ENCODE results near the gene C3orf70. TPM values are rescaled to one million over a fixed set of nuclear protein-coding genes. Genes with fewer than 3 reads are reported as not detected.

The C3orf70 gene
- total RNA-seq, 2 donors from 2014 or later, result 2.6 to 3.4 TPM

DNA sequence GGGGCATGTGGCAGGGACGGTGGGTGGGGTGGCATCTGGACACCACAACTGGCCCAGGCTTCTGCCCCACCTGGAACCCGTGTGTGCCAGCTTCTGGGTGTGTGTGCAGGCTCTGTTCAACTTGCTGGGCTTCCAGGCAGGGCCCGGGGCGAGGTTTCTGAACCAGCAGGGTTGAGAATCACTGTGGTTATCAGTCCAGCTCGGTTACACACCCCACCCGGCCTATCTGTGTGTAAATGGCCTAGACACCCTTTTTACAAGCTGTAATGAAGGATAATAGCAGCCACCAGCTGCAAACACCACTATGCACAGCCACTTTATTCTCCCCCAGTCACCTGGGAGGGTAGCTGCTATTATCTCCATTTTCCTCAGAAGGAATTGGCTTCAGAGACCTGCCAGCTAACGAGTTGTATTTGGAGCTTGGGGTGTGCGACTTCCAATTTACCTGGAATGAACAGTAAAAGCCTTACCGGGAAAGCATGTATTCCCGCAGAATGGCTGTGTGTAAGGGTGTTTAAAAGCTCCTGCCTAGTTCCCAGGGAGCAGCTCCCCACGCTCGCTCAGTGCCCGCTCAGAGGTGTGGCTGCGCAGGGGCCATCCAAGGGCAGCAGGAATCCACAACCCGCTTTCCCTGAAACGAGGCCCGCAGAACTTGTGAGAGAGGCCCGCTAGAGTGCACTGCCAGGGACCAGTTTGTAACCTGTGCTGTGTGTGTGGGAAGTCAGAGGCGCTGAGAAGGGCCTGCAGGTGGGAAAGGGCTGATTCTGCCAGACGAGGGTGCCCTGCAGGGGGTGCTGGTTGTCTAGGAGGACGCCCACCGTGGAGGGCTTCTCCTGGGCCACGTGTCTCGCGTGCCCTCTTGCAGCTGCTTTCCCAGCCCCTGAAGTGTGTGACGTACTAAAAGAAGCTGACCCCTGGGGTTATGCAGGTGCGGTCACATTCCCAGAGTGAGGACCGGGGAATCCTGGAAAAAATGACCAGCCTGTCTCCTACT is 83.5 kb downstream of the C3orf70 start:
- Histone ChIP-seq H3K27ac (no peak overlapping the region), H3K9me3 (no peaks in the 10 kb centered on the region), H3K4me1 (no peaks in the 10 kb centered on the region), H3K36me3 (no peaks in the 10 kb centered on the region), H3K27me3 (no peaks in the 10 kb centered on the region), H3K4me3 (no peak overlapping the region)
- TF ChIP-seq, protein P1, sequence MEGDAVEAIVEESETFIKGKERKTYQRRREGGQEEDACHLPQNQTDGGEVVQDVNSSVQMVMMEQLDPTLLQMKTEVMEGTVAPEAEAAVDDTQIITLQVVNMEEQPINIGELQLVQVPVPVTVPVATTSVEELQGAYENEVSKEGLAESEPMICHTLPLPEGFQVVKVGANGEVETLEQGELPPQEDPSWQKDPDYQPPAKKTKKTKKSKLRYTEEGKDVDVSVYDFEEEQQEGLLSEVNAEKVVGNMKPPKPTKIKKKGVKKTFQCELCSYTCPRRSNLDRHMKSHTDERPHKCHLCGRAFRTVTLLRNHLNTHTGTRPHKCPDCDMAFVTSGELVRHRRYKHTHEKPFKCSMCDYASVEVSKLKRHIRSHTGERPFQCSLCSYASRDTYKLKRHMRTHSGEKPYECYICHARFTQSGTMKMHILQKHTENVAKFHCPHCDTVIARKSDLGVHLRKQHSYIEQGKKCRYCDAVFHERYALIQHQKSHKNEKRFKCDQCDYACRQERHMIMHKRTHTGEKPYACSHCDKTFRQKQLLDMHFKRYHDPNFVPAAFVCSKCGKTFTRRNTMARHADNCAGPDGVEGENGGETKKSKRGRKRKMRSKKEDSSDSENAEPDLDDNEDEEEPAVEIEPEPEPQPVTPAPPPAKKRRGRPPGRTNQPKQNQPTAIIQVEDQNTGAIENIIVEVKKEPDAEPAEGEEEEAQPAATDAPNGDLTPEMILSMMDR (IDR thresholded peaks at IDR 0.05), result no peak
- no peak for DNase-seq (ENCODE audit: low spot score)

DNA sequence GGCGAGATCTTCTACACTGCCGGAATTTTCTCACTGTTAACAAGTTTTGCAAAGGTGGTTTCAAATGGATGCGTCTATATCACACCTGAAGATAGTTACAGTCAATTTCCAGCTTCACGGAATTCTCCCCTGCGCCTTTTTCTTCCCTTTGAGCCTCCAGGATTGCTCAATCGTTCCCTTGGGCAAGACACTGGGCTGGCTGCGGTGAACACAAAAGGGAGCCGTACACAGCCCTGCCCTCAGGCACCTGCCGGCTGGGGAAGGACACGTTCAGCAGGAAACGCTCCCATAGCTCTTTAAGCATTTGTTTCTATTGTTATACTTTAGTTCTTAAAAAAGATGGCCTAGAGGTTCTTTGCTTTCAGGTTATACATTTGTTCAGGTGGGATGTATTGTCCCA is 85.7 kb downstream of the C3orf70 start:
- TF ChIP-seq, protein P1 (IDR thresholded peaks at IDR 0.05), result no peak
- Histone ChIP-seq H3K36me3 (no peaks in the 10 kb centered on the region), H3K4me1 (no peaks in the 10 kb centered on the region), H3K9me3 (no peaks in the 10 kb centered on the region), H3K27ac (no peak overlapping the region), H3K27me3 (no peaks in the 10 kb centered on the region), H3K4me3 (no peak overlapping the region)
- DNase-seq (ENCODE audit: low spot score), result no peak

DNA sequence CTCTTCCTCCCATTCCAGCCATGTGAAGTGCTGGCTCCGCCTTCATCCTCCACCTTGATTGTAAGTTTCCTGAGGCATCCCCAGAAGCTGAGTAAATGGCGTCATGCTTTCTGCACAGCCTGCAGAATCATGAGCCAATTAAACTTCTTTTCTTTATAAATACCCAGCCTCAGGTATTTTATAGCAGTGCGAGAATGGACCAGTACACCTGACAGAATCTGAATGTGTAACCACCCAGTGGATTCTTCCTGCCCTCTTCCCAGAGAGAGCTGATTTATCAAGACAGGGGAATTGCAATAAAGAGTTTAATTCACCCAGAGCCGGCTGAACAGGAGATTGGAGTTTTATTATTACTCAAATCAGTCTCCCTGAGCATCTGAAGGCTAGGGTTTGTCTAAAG is 86.6 kb downstream of the C3orf70 start:
- H3K27ac ChIP-seq, result no peak overlapping the region
- H3K4me1 ChIP-seq, result no peaks in the 10 kb centered on the region
- H3K36me3 ChIP-seq, result no peaks in the 10 kb centered on the region
- no peak for DNase-seq (ENCODE audit: low spot score)
- H3K4me3 ChIP-seq, result no peak overlapping the region
- no peaks in the 10 kb centered on the region for H3K27me3 ChIP-seq
- no peaks in the 10 kb centered on the region for H3K9me3 ChIP-seq
- TF ChIP-seq, protein P1 (IDR thresholded peaks at IDR 0.05), result no peak

DNA sequence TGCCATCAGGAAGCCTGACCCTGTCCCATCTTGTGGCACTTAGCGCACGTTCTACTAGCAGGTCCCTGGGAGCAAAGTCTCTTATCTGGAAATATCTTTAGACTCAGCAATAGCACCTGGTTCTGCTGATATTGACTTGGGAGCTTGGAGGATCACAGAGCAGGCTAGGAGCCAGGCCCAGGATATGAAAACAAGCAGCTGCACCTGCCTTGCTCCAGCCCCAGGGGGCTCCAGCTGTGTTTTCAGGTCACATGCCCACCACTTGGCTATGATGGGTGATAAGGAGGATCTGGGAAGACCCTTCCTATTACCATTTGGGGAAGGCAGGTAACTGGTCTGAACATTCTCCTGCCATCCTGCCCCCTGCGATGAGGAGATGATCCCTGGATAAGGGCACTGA is 87.8 kb downstream of the C3orf70 start:
- Histone ChIP-seq H3K27me3 (no peaks in the 10 kb centered on the region), H3K27ac (no peak overlapping the region), H3K36me3 (no peaks in the 10 kb centered on the region), H3K4me3 (no peak overlapping the region), H3K4me1 (no peaks in the 10 kb centered on the region), H3K9me3 (no peaks in the 10 kb centered on the region)
- no peak for DNase-seq (ENCODE audit: low spot score)
- TF ChIP-seq, protein P1 (IDR thresholded peaks at IDR 0.05), result no peak

DNA sequence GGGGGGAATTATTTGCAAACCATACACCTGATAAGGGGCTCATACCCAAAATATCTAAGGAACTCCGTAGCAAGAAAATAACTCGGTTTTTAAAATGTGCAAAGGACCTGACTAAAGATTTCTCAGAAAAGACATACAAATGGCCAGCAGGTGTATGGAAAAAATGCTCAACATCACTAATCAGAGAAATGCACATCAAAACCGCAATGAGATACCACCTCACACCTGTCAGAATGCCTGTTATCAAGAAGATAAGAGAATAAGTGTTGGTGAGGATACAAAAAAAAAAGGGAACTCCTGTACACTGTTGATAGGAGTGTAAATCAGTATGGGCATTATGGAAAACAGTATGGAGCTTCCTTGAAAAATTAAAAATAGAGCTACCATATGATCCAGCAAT is 89.4 kb downstream of the C3orf70 start:
- Histone ChIP-seq H3K36me3 (no peaks in the 10 kb centered on the region), H3K4me1 (no peaks in the 10 kb centered on the region), H3K27me3 (no peaks in the 10 kb centered on the region), H3K9me3 (no peaks in the 10 kb centered on the region), H3K27ac (no peak overlapping the region), H3K4me3 (no peak overlapping the region)
- DNase-seq (ENCODE audit: low spot score), result no peak
- TF ChIP-seq, protein P1 (IDR thresholded peaks at IDR 0.05), result no peak

All from right atrium auricular region (tissue), 2 donors.